IMR-90 (cell line): ENCODE results near the gene NARF. TPM values are rescaled to one million over a fixed set of nuclear protein-coding genes. Genes with fewer than 3 reads are reported as not detected.

ENCODE experiments used
- ATAC-seq: fragments of 200-7000 bp; cut with Tn5 transposase; 2 replicates; pipeline ENCODE4 v1.9.1; 2020; ENCODE audit warnings: low read depth, mild to moderate bottlenecking, moderate library complexity
- Bru-seq: library from RNA; stranded (reverse); fragments of 400-500 nt; gene quantifications from one replicate; lab custom pipeline; 2021; lab: Mats Ljungman, UMichigan
- BruChase-seq, 2 experiments: library from RNA; stranded (reverse); fragments of 400-500 nt; gene quantifications; one replicate each; lab custom pipeline; 2021; lab: Mats Ljungman, UMichigan
- BruUV-seq: library from RNA; stranded (reverse); fragments of 400-500 nt; replicated peaks from 2 replicates; lab custom pipeline; 2021; lab: Mats Ljungman, UMichigan
- CTCF ChIA-PET: fragments of 300-600 bp; formaldehyde crosslinking; extraction: SDS; loops from one replicate; lab custom pipeline; 2021; ENCODE audit warnings: antibody characterized with exemption; lab: Yijun Ruan, JAX
- POLR2A ChIA-PET: fragments of 300-600 bp; sonication (Branson Sonifier 250); formaldehyde crosslinking; loops from one replicate; lab custom pipeline; 2022; ENCODE audit warnings: antibody characterized with exemption; ENCODE audit not compliant: unreplicated experiment; lab: Charles Lee
- DNase-seq: peaks from one replicate; pipeline ENCODE4 v3.0.0; 2013
- H2AFZ ChIP-seq: replicated peaks from 2 replicates; pipeline ENCODE3; 2013; ENCODE audit warnings: low read length, mild to moderate bottlenecking; ENCODE audit not compliant: poor library complexity
- H2AK5ac ChIP-seq: 2 replicates; pipeline ENCODE4 v1.6.1; 2013; ENCODE audit warnings: low read depth, low read length, inconsistent platforms
- H2AK9ac ChIP-seq: replicated peaks from 2 replicates; pipeline ENCODE3; 2013; ENCODE audit warnings: mild to moderate bottlenecking, low read depth, low read length, moderate library complexity; ENCODE audit not compliant: poor library complexity
- H2BK120ac ChIP-seq: 2 replicates; pipeline ENCODE4 v1.6.1; 2013; ENCODE audit warnings: low read depth, low read length, inconsistent platforms
- H2BK15ac ChIP-seq: 3 replicates; pipeline ENCODE4 v1.6.1; 2013; ENCODE audit warnings: low read depth, low read length, inconsistent platforms
- H2BK20ac ChIP-seq: 2 replicates; pipeline ENCODE4 v1.6.1; 2013; ENCODE audit warnings: low read depth, mild to moderate bottlenecking, inconsistent platforms, low read length, moderate library complexity
- H2BK5ac ChIP-seq: 2 replicates; pipeline ENCODE4 v1.6.1; 2013; ENCODE audit warnings: mild to moderate bottlenecking, low read depth, low read length, inconsistent platforms; ENCODE audit not compliant: poor library complexity, severe bottlenecking
- H3K14ac ChIP-seq: replicated peaks from 2 replicates; pipeline ENCODE4 v1.6.1; 2013; ENCODE audit warnings: low read depth, low read length, inconsistent platforms
- H3K18ac ChIP-seq: 2 replicates; pipeline ENCODE4 v1.6.1; 2013; ENCODE audit warnings: low read depth, low read length, control low read depth
- H3K23ac ChIP-seq: 2 replicates; pipeline ENCODE4 v1.6.1; 2013; ENCODE audit warnings: low read depth, low read length, inconsistent platforms
- H3K27ac ChIP-seq: 2 replicates; pipeline ENCODE4 v1.5.1; 2013; ENCODE audit warnings: mild to moderate bottlenecking, control low read depth, low read length; ENCODE audit not compliant: insufficient read depth
- H3K27me3 ChIP-seq: 2 replicates; pipeline ENCODE4 v1.6.1; 2013; ENCODE audit warnings: low read length; ENCODE audit not compliant: control insufficient read depth, insufficient read depth
- H3K36me3 ChIP-seq: 2 replicates; pipeline ENCODE4 v1.6.1; 2013; ENCODE audit warnings: low read length, mixed read lengths; ENCODE audit not compliant: control insufficient read depth, insufficient read depth
- H3K4ac ChIP-seq: 2 replicates; pipeline ENCODE4 v1.6.1; 2013; ENCODE audit warnings: low read depth, low read length, inconsistent platforms
- H3K4me1 ChIP-seq: 2 replicates; pipeline ENCODE4 v1.6.1; 2013; ENCODE audit warnings: low read length, mixed read lengths; ENCODE audit not compliant: control insufficient read depth, insufficient read depth
- H3K4me2 ChIP-seq: 2 replicates; pipeline ENCODE4 v1.6.1; 2013; ENCODE audit warnings: low read depth, mild to moderate bottlenecking, control low read depth, low read length, moderate library complexity
- H3K4me3 ChIP-seq: 2 replicates; pipeline ENCODE4 v1.5.1; 2013; ENCODE audit warnings: low read depth, mild to moderate bottlenecking, control low read depth, low read length, moderate library complexity; ENCODE audit not compliant: insufficient read depth
- H3K56ac ChIP-seq: 2 replicates; pipeline ENCODE4 v1.6.1; 2013; ENCODE audit warnings: low read length, inconsistent platforms; ENCODE audit not compliant: insufficient read depth; ENCODE audit errors: extremely low read depth
- H3K79me1 ChIP-seq, 2 experiments: 2 replicates each; pipeline ENCODE4 v1.6.1; 2013; ENCODE audit warnings: low read length in 2 of 2, inconsistent platforms in 1 of 2, low read depth in 1 of 2
- H3K9ac ChIP-seq: 2 replicates; pipeline ENCODE4 v1.6.1; 2013; ENCODE audit warnings: low read depth, low read length, control low read depth
- H3K9me1 ChIP-seq: 2 replicates; pipeline ENCODE4 v1.6.1; 2013; ENCODE audit warnings: low read length, inconsistent platforms; ENCODE audit not compliant: insufficient read depth
- H3K9me3 ChIP-seq: 2 replicates; pipeline ENCODE4 v1.6.1; 2013; ENCODE audit warnings: low read length; ENCODE audit not compliant: control insufficient read depth, insufficient read depth
- H4K20me1 ChIP-seq: 2 replicates; pipeline ENCODE4 v1.6.1; 2013; ENCODE audit warnings: low read length, inconsistent platforms; ENCODE audit not compliant: insufficient read depth
- H4K5ac ChIP-seq: 2 replicates; pipeline ENCODE4 v1.6.1; 2013; ENCODE audit warnings: mild to moderate bottlenecking, low read depth, low read length, control low read depth
- H4K8ac ChIP-seq, 2 experiments: 2 replicates each; pipeline ENCODE4 v1.6.1; 2013; ENCODE audit warnings: low read depth in 2 of 2, low read length in 2 of 2, control low read depth in 1 of 2, inconsistent platforms in 1 of 2
- H4K91ac ChIP-seq: 2 replicates; pipeline ENCODE4 v1.6.1; 2013; ENCODE audit warnings: low read depth, low read length, inconsistent platforms; ENCODE audit not compliant: insufficient read depth
- BHLHE40 ChIP-seq: fragments of 150-350 bp; IDR thresholded peaks from 2 replicates; pipeline ENCODE4 v1.6.1; 2016; ENCODE audit warnings: mild to moderate bottlenecking, low read depth, low read length
- CEBPB ChIP-seq: IDR thresholded peaks from 2 replicates; pipeline ENCODE4 v1.6.1; 2012; ENCODE audit warnings: low read depth, low read length, improper control_type of control experiment
- CHD1 ChIP-seq: IDR thresholded peaks from 2 replicates; pipeline ENCODE4 v1.6.1; 2012; ENCODE audit warnings: low read depth, low read length, improper control_type of control experiment
- FOS ChIP-seq: fragments of 150-350 bp; IDR thresholded peaks from 2 replicates; pipeline ENCODE4 v1.6.1; 2016; ENCODE audit warnings: low read depth, low read length
- MAFK ChIP-seq: IDR thresholded peaks from 2 replicates; pipeline ENCODE4 v1.6.1; 2012; ENCODE audit warnings: low read depth, low read length, improper control_type of control experiment
- MAZ ChIP-seq: IDR thresholded peaks from 2 replicates; pipeline ENCODE4 v1.6.1; 2012; ENCODE audit warnings: low read depth, mild to moderate bottlenecking, low read length, improper control_type of control experiment, moderate library complexity, borderline replicate concordance
- MXI1 ChIP-seq: IDR thresholded peaks from 2 replicates; pipeline ENCODE4 v1.6.1; 2012; ENCODE audit warnings: low read depth, mild to moderate bottlenecking, low read length, moderate library complexity, borderline replicate concordance
- NFE2L2 ChIP-seq: fragments of 150-350 bp; IDR thresholded peaks from 2 replicates; pipeline ENCODE4 v1.6.1; 2016; ENCODE audit warnings: low read depth, mild to moderate bottlenecking, low read length
- POLR2A ChIP-seq: IDR thresholded peaks from 2 replicates; pipeline ENCODE4 v1.6.1; 2012; ENCODE audit warnings: mild to moderate bottlenecking, low read depth, low read length
- RAD21 ChIP-seq: IDR thresholded peaks from 2 replicates; pipeline ENCODE4 v1.6.1; 2012; ENCODE audit warnings: low read length, improper control_type of control experiment
- RCOR1 ChIP-seq: IDR thresholded peaks from 2 replicates; pipeline ENCODE4 v1.6.1; 2012; ENCODE audit warnings: mild to moderate bottlenecking, low read length, improper control_type of control experiment; ENCODE audit not compliant: insufficient replicate concordance
- RFX5 ChIP-seq: IDR thresholded peaks from 2 replicates; pipeline ENCODE4 v1.8.0; 2012; ENCODE audit warnings: low read depth, mild to moderate bottlenecking, low read length, moderate library complexity
- SMC3 ChIP-seq: fragments of 150-350 bp; IDR thresholded peaks from 2 replicates; pipeline ENCODE4 v1.6.1; 2016; ENCODE audit warnings: low read depth, mild to moderate bottlenecking, antibody characterized with exemption, low read length, moderate library complexity
- WGBS, 2 experiments: methylation state at CpG; one replicate each; pipeline versions ENCODE4 v1.1.5 to v1.1.7; 2013; ENCODE audit warnings: missing lambda C conversion rate in 2 of 2; ENCODE audit not compliant: insufficient read length in 1 of 2; ENCODE audit errors: extremely low coverage in 2 of 2; 5-methylcytosine and 5-hydroxymethylcytosine counted together
- dilution Hi-C: fragments of 300-500 bp; cut with HindIII; formaldehyde crosslinking; loops from one replicate; pipeline ENCODE4 v1.14.3; 2018; ENCODE audit warnings: low sequenced_read_pairs; ENCODE audit not compliant: unreplicated experiment
- in situ Hi-C: fragments of 300-500 bp; cut with MboI; formaldehyde crosslinking; loops from 3 replicates; pipeline ENCODE4 v1.14.3; 2019; ENCODE audit warnings: low sequenced_read_pairs, inconsistent platforms, mixed read lengths
- intact Hi-C: fragments of 100-400 bp; cut with micrococcal nuclease; formaldehyde crosslinking; loops from 2 replicates; pipeline ENCODE4 v1.10.0; 2022
- long read RNA-seq: library from polyadenylated mRNA; unstranded; transcript quantifications from one replicate; pipeline ENCODE4 v2.0.0, GENCODE V29; 2021; ENCODE audit not compliant: unreplicated experiment
- polyA plus RNA-seq, 3 experiments: library from polyadenylated mRNA; depleted of rRNA; stranded (reverse); fragments of >200 nt; gene quantifications; 2 replicates each; pipeline ENCODE4 v1.2.3, GENCODE V29; 2012; ENCODE audit warnings: low replicate concordance in 1 of 3
- total RNA-seq: library from RNA; depleted of rRNA; stranded (reverse); fragments of >200 nt; gene quantifications from 2 replicates; pipeline ENCODE4 v1.2.3, GENCODE V29; 2012; rRNA removed
- TF ChIP-seq, protein P1 (sequence below): fragments of 150-350 bp; IDR thresholded peaks from 2 replicates; pipeline ENCODE4 v1.6.1; 2016; ENCODE audit warnings: low read depth, mild to moderate bottlenecking, low read length, moderate library complexity, borderline replicate concordance

Gene NARF
- total RNA-seq (70.8 and 83.7 TPM in 2 replicates), polyA plus RNA-seq (2012; rRNA removed) (88.8 and 94.8 TPM in 2 replicates), Bru-seq, nascent RNA (percentile 61 among the genes with signal in this experiment), BruChase-seq, experiment 1, labeled RNA remaining after a 6-hour chase (percentile 80 among the genes with signal in this experiment), BruChase-seq, experiment 2, labeled RNA remaining after a 2-hour chase (percentile 69 among the genes with signal in this experiment)
- polyA plus RNA-seq (2012; cell fraction: cytosol; rRNA removed): 72.3 and 101 TPM in 2 replicates
- polyA plus RNA-seq (2012; cell fraction: nucleus; rRNA removed; ENCODE audit: low replicate concordance): 89.0 and 135 TPM in 2 replicates
- long read RNA-seq, transcript NARF-209 (10 exons, 2,598 nt): minor isoform, 5 of 60 reads
- long read RNA-seq, transcript NARF-201 (11 exons, 3,949 nt): major isoform, 36 of 60 reads
- long read RNA-seq, partial matches to known transcripts: 3 of 60 reads
- long read RNA-seq, other reads (novel, unspliced or antisense): 15 of 60 reads

DNA sequence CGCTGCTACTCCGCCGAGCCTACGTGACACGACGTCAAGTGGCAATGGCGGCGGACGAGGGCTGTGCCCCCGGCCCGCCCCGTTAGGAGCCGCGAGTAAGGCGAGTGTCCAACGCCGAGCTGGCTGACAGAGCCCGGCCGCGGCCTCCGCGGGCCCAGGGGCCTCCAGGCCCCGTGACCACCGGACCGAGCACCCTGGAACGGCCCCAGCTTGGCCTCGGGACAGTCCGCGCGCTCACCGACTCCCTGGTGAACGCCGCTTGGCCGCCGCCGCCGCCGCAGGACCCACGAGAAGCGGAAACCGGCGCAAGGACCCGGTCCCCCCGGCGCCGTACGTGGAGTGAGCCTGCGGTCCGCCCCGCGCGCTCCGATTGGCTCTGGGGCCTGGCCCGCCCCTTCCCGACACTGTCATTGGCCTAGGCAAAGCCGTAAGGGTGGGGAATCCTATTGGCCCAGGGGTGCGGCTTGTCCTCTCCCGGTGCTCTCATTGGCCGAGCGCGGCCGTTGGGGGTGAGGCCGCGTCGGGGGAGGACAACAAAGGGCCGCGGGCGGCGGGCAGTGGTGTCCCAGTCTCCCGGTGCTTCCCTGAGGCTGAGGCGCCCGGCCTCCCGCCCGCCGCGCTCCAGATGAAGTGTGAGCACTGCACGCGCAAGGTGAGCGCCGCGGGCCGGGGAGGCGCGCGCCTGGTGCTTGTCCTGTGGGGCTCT is at the start of gene NARF:
NARF (plus strand) TSS at position 563 of the 706 bp plus-strand sequence; CDS start at position 626, 63 bp downstream.
- Histone ChIP-seq H4K5ac (peak within 1 kb of the TSS; percentile 41), H3K14ac (peak within 1 kb of the TSS; percentile 77), H4K20me1 (peaks cover 13% of the 10 kb centered on the region), H3K23ac (peak within 1 kb of the TSS; percentile 85), H4K8ac (peak within 1 kb of the TSS; percentile 14 to 78), H2BK5ac (peak within 1 kb of the TSS; percentile 87), H3K18ac (peak within 1 kb of the TSS; percentile 25; the same call in 1 of the 2 replicates), H4K91ac (peak within 1 kb of the TSS; percentile 64), H3K9me3 (no peaks in the 10 kb centered on the region), H3K79me1 (peaks cover 13 to 44% of the 10 kb centered on the region in 2 experiments), H3K4ac (peak within 1 kb of the TSS; percentile 80), H2AFZ (peak within 1 kb of the TSS; percentile 95), H3K4me1 (peaks cover 3% of the 10 kb centered on the region), H2BK120ac (no peak within 1 kb of the TSS; the same call in 1 of the 2 replicates), H2AK9ac (peak within 1 kb of the TSS; percentile 99), H3K4me2 (peak within 1 kb of the TSS; percentile 99), H3K36me3 (peaks cover 25% of the 10 kb centered on the region), H3K56ac (peak within 1 kb of the TSS; percentile 60), H3K27ac (peak within 1 kb of the TSS; percentile 86), H2BK20ac (no peak within 1 kb of the TSS), H2BK15ac (peak within 1 kb of the TSS; percentile 2; the same call in 1 of the 3 replicates), H3K27me3 (no peaks in the 10 kb centered on the region), H3K4me3 (peak within 1 kb of the TSS; percentile 74), H3K9ac (peak within 1 kb of the TSS; percentile 72), H3K9me1 (peaks cover 8% of the 10 kb centered on the region; the same call in 1 of the 2 replicates), H2AK5ac (peak within 1 kb of the TSS; percentile 95)
- TSS peak; percentile 82 for BruUV-seq
- POLR2A ChIA-PET: no interaction called here
- CTCF ChIA-PET: no interaction called here
- peak; percentile 99 for ATAC-seq
- 0% methylated on average over 43 of the region's 85 CpGs; no CpG with 5 or more reads in 1 of the 2 experiments for WGBS, 2 experiments
- DNase-seq: peak; percentile 98
- in situ Hi-C loops: no loop called here
- intact Hi-C loops: loop anchor here (1.0 to 5.0 kb wide), 2 partner anchors 73 to 94 kb away; no protein-coding TSS in a partner anchor
- dilution Hi-C loops: no loop called here
- no peak for TF ChIP-seq RFX5
- no peak for TF ChIP-seq RCOR1
- TF ChIP-seq, protein P1, sequence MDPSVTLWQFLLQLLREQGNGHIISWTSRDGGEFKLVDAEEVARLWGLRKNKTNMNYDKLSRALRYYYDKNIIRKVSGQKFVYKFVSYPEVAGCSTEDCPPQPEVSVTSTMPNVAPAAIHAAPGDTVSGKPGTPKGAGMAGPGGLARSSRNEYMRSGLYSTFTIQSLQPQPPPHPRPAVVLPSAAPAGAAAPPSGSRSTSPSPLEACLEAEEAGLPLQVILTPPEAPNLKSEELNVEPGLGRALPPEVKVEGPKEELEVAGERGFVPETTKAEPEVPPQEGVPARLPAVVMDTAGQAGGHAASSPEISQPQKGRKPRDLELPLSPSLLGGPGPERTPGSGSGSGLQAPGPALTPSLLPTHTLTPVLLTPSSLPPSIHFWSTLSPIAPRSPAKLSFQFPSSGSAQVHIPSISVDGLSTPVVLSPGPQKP: no peak
- peak; percentile 45; the same call in 1 of the 2 replicates for TF ChIP-seq CHD1
- TF ChIP-seq MXI1: peak; percentile 47; the same call in 1 of the 2 replicates
- TF ChIP-seq NFE2L2: no peak; the same call in 1 of the 2 replicates
- 0 out of 2 replicates have a peak, but pooled peaks have one; percentile 4 for TF ChIP-seq BHLHE40
- TF ChIP-seq SMC3: no peak
- TF ChIP-seq FOS: peak; percentile 62; the same call in 1 of the 2 replicates
- TF ChIP-seq POLR2A: peak; percentile 98
- TF ChIP-seq MAZ: peak; percentile 46; the same call in 1 of the 2 replicates
- no peak for TF ChIP-seq CEBPB
- TF ChIP-seq MAFK: no peak
- no peak for TF ChIP-seq RAD21
